CD4-positive, alpha-beta T cell (primary cell): ENCODE results near the gene KRT1. TPM values are rescaled to one million over a fixed set of nuclear protein-coding genes. Genes with fewer than 3 reads are reported as not detected.

Experiments
- ATAC-seq: fragments of 200-7000 bp; cut with Tn5 transposase; one replicate; pipeline ENCODE4 v1.10.0; 2022; ENCODE audit warnings: mild to moderate bottlenecking; ENCODE audit not compliant: poor library complexity
- CTCF ChIA-PET: fragments of 350-600 bp; sonication (Branson Sonifier 250); formaldehyde crosslinking; loops from one replicate; lab custom pipeline; 2021; ENCODE audit warnings: antibody characterized with exemption, inconsistent platforms; lab: Charles Lee
- POLR2A ChIA-PET: fragments of 350-600 bp; sonication (Branson Sonifier 250); formaldehyde crosslinking; loops from one replicate; lab custom pipeline; 2021; ENCODE audit warnings: antibody characterized with exemption, inconsistent platforms; lab: Charles Lee
- DNase-seq, 14 experiments: peaks; one replicate each; pipeline ENCODE4 v3.0.0-alpha.2; 2013 to 2020; ENCODE audit warnings: mixed read lengths in 2 of 14
- H3K27ac ChIP-seq, 2 donors: one replicate each; pipeline versions ENCODE4 v1.5.1 to v1.7.0; 2013; ENCODE audit warnings: low read length in 2 of 2, low read depth in 1 of 2, mild to moderate bottlenecking in 1 of 2
- H3K27me3 ChIP-seq, 2 experiments: 1 replicate in 1 of 2; 2 replicates in 1 of 2; pipeline versions ENCODE4 v1.6.1 to v1.7.0; 2013; ENCODE audit warnings: low read length in 2 of 2, control low read depth in 1 of 2, mild to moderate bottlenecking in 1 of 2, moderate library complexity in 1 of 2; ENCODE audit not compliant: insufficient read depth in 2 of 2, control insufficient read depth in 1 of 2
- H3K36me3 ChIP-seq: one replicate; pipeline ENCODE4 v1.6.1; 2013; ENCODE audit warnings: low read length, control low read depth; ENCODE audit not compliant: insufficient read depth
- H3K4me1 ChIP-seq: one replicate; pipeline ENCODE4 v1.6.1; 2013; ENCODE audit warnings: low read length, control low read depth; ENCODE audit not compliant: insufficient read depth
- H3K4me3 ChIP-seq: one replicate; pipeline ENCODE4 v1.5.1; 2013; ENCODE audit warnings: mild to moderate bottlenecking, low read length, moderate library complexity
- H3K9me3 ChIP-seq, 2 experiments: 1 replicate in 1 of 2; 2 replicates in 1 of 2; pipeline versions ENCODE4 v1.6.1 to v1.7.0; 2013; ENCODE audit warnings: low read length in 2 of 2, mild to moderate bottlenecking in 2 of 2, control low read depth in 1 of 2, moderate library complexity in 1 of 2; ENCODE audit not compliant: control insufficient read depth in 1 of 2, insufficient read depth in 1 of 2
- H3K27ac Mint-ChIP-seq: one replicate; pipeline ENCODE4 v1.8.0; 2020; ENCODE audit warnings: mixed read lengths
- H3K27me3 Mint-ChIP-seq: one replicate; pipeline ENCODE4 v1.8.0; 2021; ENCODE audit warnings: mixed read lengths
- H3K36me3 Mint-ChIP-seq: one replicate; pipeline ENCODE4 v1.8.0; 2021; ENCODE audit warnings: low read depth, mixed read lengths
- H3K4me1 Mint-ChIP-seq: one replicate; pipeline ENCODE4 v1.8.0; 2021; ENCODE audit warnings: low read depth, mixed read lengths
- H3K4me3 Mint-ChIP-seq: one replicate; pipeline ENCODE4 v1.8.0; 2020; ENCODE audit warnings: mild to moderate bottlenecking, mixed read lengths
- H3K9me3 Mint-ChIP-seq: one replicate; pipeline ENCODE4 v1.8.0; 2020; ENCODE audit warnings: mixed read lengths
- intact Hi-C, 2 experiments: fragments of 100-400 bp; cut with DNase I in 1 of 2; cut with micrococcal nuclease in 1 of 2; formaldehyde crosslinking; loops; one replicate each; pipeline versions ENCODE4 v1.15.1 to v1.9.0; 2023 to 2025; cut with DNase I, micrococcal nuclease
- total RNA-seq, 174 experiments: library from RNA in 2 of 174; stranded (reverse) in 2 of 174; gene quantifications; one replicate each; pipeline ENCODE4 v1.2.3 and lab custom pipeline; 2021 to 2026
- TF ChIP-seq, protein P1 (sequence below): fragments of 200-600 bp; IDR thresholded peaks from one replicate; pipeline ENCODE4 v1.8.0; 2022; ENCODE audit warnings: antibody characterized with exemption, mild to moderate bottlenecking

KRT1 gene
- total RNA-seq, 2 experiments from 2014 or later, result 3.9 to 4.0 TPM

DNA sequence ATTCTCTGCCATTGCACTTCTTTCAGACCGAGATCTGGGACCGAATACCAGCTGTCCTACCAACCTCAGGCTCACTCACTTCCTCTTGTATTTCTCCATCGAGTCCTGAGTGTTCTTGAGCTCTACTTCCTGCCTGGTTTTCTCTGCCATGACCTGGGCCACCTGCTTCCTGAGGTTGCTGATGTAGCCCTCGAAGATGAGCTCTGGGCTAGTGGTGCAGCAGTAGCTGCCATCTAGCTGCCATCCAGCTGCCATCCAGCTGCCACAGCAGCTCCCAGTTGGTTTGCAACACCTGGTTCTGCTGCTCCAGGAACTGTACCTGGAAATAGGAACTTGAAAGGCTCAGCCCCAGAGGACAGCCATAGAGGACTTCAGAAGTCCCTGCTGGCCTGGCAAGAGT is 46.8 kb downstream of the KRT1 start:
- no peaks in the 10 kb centered on the region for H3K36me3 ChIP-seq
- H3K27me3 ChIP-seq, result no peaks in the 10 kb centered on the region
- TF ChIP-seq, protein P1, sequence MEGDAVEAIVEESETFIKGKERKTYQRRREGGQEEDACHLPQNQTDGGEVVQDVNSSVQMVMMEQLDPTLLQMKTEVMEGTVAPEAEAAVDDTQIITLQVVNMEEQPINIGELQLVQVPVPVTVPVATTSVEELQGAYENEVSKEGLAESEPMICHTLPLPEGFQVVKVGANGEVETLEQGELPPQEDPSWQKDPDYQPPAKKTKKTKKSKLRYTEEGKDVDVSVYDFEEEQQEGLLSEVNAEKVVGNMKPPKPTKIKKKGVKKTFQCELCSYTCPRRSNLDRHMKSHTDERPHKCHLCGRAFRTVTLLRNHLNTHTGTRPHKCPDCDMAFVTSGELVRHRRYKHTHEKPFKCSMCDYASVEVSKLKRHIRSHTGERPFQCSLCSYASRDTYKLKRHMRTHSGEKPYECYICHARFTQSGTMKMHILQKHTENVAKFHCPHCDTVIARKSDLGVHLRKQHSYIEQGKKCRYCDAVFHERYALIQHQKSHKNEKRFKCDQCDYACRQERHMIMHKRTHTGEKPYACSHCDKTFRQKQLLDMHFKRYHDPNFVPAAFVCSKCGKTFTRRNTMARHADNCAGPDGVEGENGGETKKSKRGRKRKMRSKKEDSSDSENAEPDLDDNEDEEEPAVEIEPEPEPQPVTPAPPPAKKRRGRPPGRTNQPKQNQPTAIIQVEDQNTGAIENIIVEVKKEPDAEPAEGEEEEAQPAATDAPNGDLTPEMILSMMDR, result no peak
- H3K9me3 ChIP-seq, result no peaks in the 10 kb centered on the region
- H3K27ac ChIP-seq, result no peak overlapping the region
- DNase-seq, result peak in 5 of 14 experiments; percentile 24 to 69 (median 58)
- intact Hi-C loops, result loop anchor here in 1 of 2 experiments (1.0 to 2.0 kb wide), 2 partner anchors 12 to 19 kb away; no protein-coding TSS in a partner anchor
- H3K4me1 ChIP-seq, result peaks cover 63% of the 10 kb centered on the region
- H3K4me3 Mint-ChIP-seq, result peak overlapping the region; percentile 79
- no peaks in the 10 kb centered on the region for H3K27me3 Mint-ChIP-seq
- peak; percentile 68 for ATAC-seq
- H3K9me3 Mint-ChIP-seq, result no peaks in the 10 kb centered on the region
- H3K4me1 Mint-ChIP-seq, result peaks cover 72% of the 10 kb centered on the region
- peak overlapping the region; percentile 89 for H3K27ac Mint-ChIP-seq
- H3K4me3 ChIP-seq, result no peak overlapping the region
- POLR2A ChIA-PET, result interaction anchor here (0.8 to 3.1 kb wide), 10 partner anchors 9 to 241 kb away, joined by 3 to 27 read pairs (median 6); no protein-coding TSS in a partner anchor
- CTCF ChIA-PET, result interaction anchor here (1.1 kb wide), 1 partner anchor 31 kb away, joined by 3 read pairs; no protein-coding TSS in a partner anchor
- peaks cover 8% of the 10 kb centered on the region for H3K36me3 Mint-ChIP-seq

- ChIA-PET POLR2A (interaction anchor here (1.1 to 3.1 kb wide), 8 partner anchors 10 to 242 kb away, joined by 3 to 27 read pairs (median 6); no protein-coding TSS in a partner anchor), CTCF (interaction anchor here (1.1 kb wide), 1 partner anchor 32 kb away, joined by 3 read pairs; no protein-coding TSS in a partner anchor)
- Mint-ChIP-seq H3K27ac (peak overlapping the region; percentile 89), H3K4me3 (no peak overlapping the region), H3K4me1 (peaks cover 77% of the 10 kb centered on the region), H3K36me3 (peaks cover 10% of the 10 kb centered on the region), H3K27me3 (no peaks in the 10 kb centered on the region), H3K9me3 (no peaks in the 10 kb centered on the region)
- Histone ChIP-seq H3K36me3 (no peaks in the 10 kb centered on the region), H3K4me3 (no peak overlapping the region), H3K27ac (no peak overlapping the region), H3K4me1 (peaks cover 63% of the 10 kb centered on the region), H3K9me3 (no peaks in the 10 kb centered on the region), H3K27me3 (no peaks in the 10 kb centered on the region)
- intact Hi-C loops, result loop anchor here in 1 of 2 experiments (1.0 to 2.0 kb wide), 2 partner anchors 13 to 18 kb away; no protein-coding TSS in a partner anchor
- ATAC-seq (no peak), DNase-seq (no peak)
- TF ChIP-seq, protein P1, result no peak
Observed at GRCh38 chr12:52632656-52633055, 47.6 kb downstream of the KRT1 start.

- Histone ChIP-seq H3K36me3 (no peaks in the 10 kb centered on the region), H3K27me3 (no peaks in the 10 kb centered on the region), H3K4me3 (no peak overlapping the region), H3K27ac (no peak overlapping the region), H3K4me1 (peaks cover 67% of the 10 kb centered on the region), H3K9me3 (no peaks in the 10 kb centered on the region)
- H3K36me3 Mint-ChIP-seq, result peaks cover 10% of the 10 kb centered on the region
- no peak for ATAC-seq
- DNase-seq, result no peak
- peak overlapping the region; percentile 89 for H3K27ac Mint-ChIP-seq
- H3K4me3 Mint-ChIP-seq, result peak overlapping the region; percentile 35
- peaks cover 84% of the 10 kb centered on the region for H3K4me1 Mint-ChIP-seq
- TF ChIP-seq, protein P1, result no peak
- CTCF ChIA-PET, result no interaction called here
- H3K27me3 Mint-ChIP-seq, result no peaks in the 10 kb centered on the region
- no peaks in the 10 kb centered on the region for H3K9me3 Mint-ChIP-seq
- intact Hi-C loops, result loop anchor here in 1 of 2 experiments (2.0 kb wide), 1 partner anchor 17 kb away; no protein-coding TSS in a partner anchor
- POLR2A ChIA-PET, result interaction anchor here (0.6 to 3.1 kb wide), 2 partner anchors 9 to 21 kb away, joined by 4 to 27 read pairs; no protein-coding TSS in a partner anchor
Observed at GRCh38 chr12:52631676-52632459, 48.3 kb downstream of the KRT1 start.
